HL-60/S4 treated with retinoic acid at 250 ng/mL for 4 days and 3 days (cell line): ENCODE results near the gene IL1R1.
"Not testable (repeated sequence)": the region's sequence is repeated elsewhere in the genome, so short reads cannot be mapped to it uniquely, and the experiment has no call there.

Experiments used
- in situ Hi-C: fragments of 300-500 bp; cut with MboI; formaldehyde crosslinking; loops from 2 replicates; pipeline ENCODE4 v1.7.0; 2022; ENCODE audit warnings: low sequenced_read_pairs

IL1R1 gene

DNA sequence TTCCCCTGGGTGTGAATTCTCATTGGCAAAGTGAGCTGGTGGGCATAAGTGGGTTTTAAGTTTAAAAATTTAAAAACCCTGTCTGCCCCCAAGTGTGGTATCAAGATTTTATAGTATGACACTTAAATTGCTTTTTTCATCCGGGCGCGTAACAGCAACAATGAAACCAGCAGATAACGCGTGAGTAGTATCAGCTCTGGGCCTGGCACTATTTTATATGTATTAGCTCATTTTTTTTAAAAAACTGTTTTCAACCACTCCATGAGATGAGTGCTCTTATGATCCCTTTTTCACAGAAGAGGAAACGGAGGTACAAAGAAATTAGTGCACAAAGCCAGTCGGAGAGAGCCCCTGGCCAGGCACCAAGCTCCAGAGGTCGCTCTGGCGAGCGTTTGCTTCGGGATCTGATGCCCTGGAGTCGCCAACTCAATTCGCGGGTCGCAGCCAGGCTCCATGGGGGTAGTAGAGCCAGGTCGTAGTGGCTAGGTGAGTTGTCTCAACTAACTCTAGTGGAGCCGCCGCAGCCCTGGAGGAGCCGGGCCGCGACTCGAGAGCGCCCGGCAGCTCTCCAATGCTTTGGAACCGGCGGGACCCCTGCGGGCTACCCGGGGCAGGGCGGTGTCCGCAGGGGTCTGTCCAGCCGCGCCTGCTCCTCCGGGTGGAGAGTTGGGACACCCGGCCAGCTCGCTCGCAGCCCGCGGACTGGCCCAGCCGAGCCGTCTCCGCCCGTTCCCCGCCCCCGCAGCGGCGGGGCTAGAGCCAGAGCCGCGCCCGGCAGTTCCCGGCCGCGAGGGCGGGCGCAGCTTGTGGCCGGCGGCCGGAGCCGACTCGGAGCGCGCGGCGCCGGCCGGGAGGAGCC, at the start of gene IL1R1:
Gene IL1R1, plus strand, starts transcription at position 777 of the 859 bp plus-strand sequence. CDS start 14,979 bp downstream, outside the sequence.
- in situ Hi-C loops, result no loop called here

DNA sequence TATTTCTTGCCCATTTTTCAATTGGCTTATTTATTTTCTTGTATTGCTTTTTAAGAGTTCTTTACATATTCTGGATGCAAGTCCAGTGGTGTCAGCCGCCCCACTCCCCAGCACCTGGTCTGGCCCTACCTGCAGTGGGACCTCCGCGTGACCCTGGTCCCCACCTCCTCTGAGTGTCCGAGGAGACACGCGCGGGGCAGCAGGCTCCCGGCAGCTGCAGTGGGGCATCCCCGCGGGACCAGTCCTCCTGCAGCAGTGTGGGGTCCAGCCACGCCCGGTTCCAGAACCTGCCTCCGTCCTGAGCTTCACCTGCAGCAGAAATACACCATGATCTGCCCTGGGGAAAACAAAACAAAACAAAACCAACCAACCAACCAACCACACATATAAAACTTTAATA, 48.9 kb upstream of the IL1R1 start:
- in situ Hi-C loops, result no loop called here

- in situ Hi-C loops, result no loop called here
These were observed 47.6 kb upstream of the IL1R1 start for GRCh38 chr2:102094917-102095316.

GRCh38 chr2:102096103-102096502, 46.4 kb upstream of the IL1R1 start:
- in situ Hi-C loops, result no loop called here

DNA sequence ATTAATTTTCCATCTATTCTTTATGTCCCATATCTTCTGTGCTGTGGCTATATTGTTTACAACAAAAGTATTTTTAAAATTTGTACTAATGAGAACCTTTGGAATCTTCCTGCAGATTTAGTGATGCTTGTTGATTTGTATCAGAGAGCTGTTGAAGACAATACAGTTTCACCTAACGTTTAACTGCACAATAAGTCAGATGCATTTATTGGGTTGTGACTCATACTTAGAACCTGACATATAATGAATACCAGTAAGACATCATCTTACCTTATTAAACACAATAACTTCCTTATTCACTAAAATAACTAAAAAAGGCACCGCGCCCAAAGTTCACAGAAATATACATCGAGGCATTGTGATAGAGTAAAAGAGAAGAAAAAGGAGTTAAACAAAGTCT, 43.8 kb upstream of the IL1R1 start:
- in situ Hi-C loops, result no loop called here

DNA sequence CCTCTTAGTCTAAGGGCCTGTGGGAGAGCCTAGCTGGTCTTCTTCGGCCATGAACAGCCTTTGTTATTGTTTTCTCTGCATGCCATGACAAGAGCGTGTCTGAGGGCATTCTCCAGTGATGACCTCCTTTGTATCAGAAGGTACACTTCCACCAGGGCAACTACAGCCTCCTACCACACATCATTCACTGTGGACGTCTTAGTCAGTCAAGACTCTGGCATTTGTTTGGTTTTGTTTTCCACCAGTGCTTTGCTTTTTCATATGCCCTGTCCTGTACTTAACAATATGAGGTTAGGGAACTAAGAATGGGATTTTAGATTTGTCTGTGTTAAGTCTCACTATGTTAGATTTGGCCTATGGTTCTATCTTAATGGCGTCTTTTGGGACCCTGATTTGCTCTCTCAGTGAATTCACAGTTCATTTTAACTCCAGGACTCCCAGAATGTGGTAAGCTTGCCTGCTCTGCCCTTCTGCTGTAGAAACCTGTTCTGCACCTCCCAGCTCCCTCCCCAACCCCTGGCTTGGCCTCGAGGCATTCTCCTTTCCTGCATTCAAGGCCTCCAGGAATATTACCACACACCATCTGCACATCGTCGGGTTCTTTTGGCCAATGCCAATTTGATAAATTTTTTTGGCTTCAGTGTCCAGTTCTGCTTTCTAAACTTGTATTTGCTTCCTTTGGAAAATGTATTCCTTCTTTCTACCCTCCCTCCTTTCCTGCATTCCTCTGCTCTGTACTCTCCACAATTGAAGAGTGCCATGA, 42.8 kb upstream of the IL1R1 start:
- in situ Hi-C loops, result no loop called here

GRCh38 chr2:102100371-102101096, 42.0 kb upstream of the IL1R1 start:
- in situ Hi-C loops, result no loop called here

- in situ Hi-C loops, result no loop called here
These were observed 41.3 kb upstream of the IL1R1 start for GRCh38 chr2:102101097-102101848.

- in situ Hi-C loops, result no loop called here
These were observed 40.5 kb upstream of the IL1R1 start for GRCh38 chr2:102101849-102102635.

GRCh38 chr2:102102636-102102948, 40.0 kb upstream of the IL1R1 start:
- in situ Hi-C loops, result not testable (repeated sequence)

GRCh38 chr2:102103284-102103683, 39.3 kb upstream of the IL1R1 start:
- in situ Hi-C loops, result no loop called here

- in situ Hi-C loops, result no loop called here
These were observed 38.3 kb upstream of the IL1R1 start for GRCh38 chr2:102103992-102104871.

- in situ Hi-C loops, result no loop called here
These were observed 36.4 kb upstream of the IL1R1 start for GRCh38 chr2:102106133-102106556.

GRCh38 chr2:102106813-102107740, 35.5 kb upstream of the IL1R1 start:
- in situ Hi-C loops, result not testable (repeated sequence)

- in situ Hi-C loops, result no loop called here
These were observed 34.8 kb upstream of the IL1R1 start for GRCh38 chr2:102107741-102108070.

DNA sequence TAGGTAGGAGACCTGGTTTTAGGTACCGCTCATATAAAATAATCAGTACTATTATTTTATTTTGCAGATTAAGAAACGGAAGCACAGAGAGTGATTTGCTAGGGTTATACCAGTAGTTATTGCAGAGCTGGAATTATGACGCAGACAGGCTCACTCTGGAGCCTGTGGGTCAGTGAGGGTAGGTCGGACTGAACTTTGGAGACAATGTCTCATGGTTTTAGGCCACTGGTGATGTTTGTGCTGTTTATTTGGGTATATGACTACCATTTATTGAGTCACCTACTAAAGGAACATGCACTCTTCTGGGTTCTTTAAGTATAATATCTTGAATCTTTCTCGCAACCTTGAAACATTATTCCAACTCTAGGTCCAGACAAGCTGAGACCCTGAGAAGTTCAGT, 33.5 kb upstream of the IL1R1 start:
- in situ Hi-C loops, result no loop called here

- in situ Hi-C loops, result no loop called here
These were observed 32.4 kb upstream of the IL1R1 start for GRCh38 chr2:102110171-102110570.
